Activated CD4-positive, alpha-beta T cell treated with anti-CD3 and anti-CD28 coated beads, Interleukin-2, Interleukin-6, amounts not matched to agents 100 ng/mL and 50 ng/mL, durations not matched to agents 16 hours and 8 hours (primary cell): ENCODE results near the gene RNFT2.

Source experiments
- DNase-seq: peaks from one replicate; pipeline ENCODE4 v3.0.0-alpha.2; 2020

RNFT2 gene

GRCh38 chr12:116737774-116738657 lies at the start of gene RNFT2, which contains the start of gene SPRING1:
Gene RNFT2 (plus strand): TSS chr12:116738315. CDS start chr12:116740498, 2,183 bp downstream.
Gene SPRING1 (minus strand): TSS chr12:116738069. CDS start chr12:116737900, 169 bp downstream.
- peak; percentile 100 for DNase-seq

DNA sequence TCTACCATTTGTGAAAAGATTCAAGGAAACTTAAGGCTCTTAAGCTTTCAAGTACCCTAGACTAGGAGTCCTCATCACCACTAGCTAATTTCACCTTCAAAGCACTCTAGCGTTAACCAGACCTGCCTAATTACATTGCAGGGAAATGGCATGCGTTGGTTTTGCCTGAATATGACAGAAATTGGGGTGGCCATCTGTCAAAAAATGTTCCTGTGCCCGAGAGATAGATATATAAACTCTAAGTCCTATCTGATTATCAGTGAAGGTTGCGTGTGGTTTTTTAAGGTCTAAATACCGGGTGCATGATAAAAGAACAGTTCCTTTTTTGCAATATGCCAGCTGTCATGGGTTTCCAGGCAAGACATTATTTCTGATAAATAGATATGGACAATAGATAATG lies 48.6 kb upstream of the RNFT2 start:
- DNase-seq: no peak

DNA sequence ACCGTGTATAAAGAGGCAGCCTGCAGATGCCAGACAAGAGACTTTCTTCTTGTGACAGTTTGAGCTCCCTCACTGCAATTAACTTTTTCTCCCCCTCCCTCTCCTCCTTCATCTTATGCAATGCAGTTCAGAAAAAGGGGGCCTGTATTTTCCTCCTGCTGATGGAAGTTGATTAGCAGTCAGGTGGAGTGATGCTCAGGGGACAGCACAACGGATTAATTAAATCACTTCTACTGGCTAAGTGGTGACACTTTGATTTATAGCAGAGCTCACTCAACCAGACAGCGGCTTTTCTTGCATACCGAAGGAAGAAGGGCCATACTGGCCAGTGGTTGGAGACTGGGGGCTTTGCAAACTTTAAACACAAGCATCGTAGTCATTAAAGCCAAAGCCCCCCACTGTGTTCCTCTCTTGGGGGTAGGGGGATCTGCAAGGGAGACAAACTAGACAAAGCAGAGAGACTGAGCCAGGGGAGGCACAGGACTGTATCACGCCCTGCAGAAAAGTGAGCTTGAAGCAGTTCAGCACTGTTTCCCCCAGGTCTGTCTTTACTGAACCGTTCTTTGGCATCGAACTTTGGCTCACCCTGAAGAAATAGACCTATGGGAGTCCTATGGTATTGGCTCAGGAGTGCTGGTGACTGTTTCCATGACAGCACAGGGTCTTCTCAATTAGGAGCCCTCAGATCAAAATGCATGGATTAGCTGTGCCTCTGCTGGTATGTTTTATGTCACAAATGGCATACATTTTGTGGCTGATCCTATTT lies 48.0 kb upstream of the RNFT2 start:
- no peak for DNase-seq

DNA sequence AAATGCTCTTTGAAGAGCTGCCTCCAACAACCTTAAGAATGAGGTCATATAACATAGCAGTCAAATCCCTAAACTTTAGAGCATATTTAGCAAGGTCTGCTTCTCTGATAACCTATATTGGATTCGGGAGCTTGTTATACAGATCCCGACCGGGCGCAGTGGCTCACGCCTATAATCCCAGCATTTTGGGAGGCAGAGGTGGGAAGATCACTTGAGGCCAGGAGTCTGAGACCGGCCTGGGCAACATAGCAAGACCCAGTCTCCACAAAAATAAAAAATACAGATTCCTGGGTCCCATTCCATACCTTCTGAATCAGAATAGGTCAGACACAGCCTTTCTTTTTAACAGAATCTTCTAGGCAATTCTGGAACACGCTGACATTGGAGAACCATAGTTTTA lies 46.9 kb upstream of the RNFT2 start:
- DNase-seq: no peak

- no peak for DNase-seq
Observed at GRCh38 chr12:116691636-116692035, 46.5 kb upstream of the RNFT2 start.

- no peak for DNase-seq
Observed at GRCh38 chr12:116692605-116693004, 45.5 kb upstream of the RNFT2 start.

DNA sequence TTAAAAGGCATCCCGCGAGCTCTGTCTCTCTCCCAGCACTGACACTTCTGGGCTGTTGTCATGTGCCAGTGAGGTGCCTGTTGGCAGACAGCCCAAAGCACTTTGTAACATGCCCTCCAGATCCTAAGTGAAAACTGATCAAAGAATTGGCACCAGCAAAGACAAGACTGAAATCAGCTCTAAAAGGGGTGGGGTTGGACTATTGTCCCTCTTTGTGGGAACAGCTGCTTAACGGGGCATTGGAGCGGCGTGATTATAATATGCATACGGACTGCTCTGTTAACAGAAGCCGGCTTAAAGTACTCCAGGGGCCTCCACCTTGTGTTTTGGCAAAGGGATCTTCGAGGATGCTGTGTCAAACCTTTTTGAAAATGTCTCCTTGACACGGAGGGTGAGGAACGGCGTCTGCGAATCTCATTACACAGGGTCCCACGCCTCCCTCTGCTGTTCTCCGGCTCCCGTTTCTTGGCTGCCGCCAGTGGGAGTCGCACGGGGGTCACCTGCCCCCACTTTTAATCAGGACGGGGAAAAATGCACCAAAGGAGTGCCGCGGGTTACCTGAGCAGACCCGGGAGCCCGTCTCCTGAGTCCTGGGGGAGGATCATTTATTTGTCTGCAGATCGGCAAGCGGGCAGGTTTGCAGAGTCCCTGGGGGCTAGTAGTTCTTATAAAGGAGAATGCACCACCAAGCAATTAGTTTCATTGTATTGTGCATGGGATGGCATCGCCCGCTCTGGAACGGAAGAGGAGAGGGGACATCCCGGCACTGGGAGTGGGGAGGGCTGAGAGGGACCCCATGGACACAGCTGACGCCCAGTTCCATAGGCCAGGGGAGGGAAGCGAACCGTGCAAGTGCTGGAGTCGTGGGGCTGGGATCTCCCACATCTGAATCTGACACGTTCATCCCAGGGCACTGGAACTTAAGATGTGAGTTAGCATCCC lies 44.6 kb upstream of the RNFT2 start:
- DNase-seq: no peak

DNA sequence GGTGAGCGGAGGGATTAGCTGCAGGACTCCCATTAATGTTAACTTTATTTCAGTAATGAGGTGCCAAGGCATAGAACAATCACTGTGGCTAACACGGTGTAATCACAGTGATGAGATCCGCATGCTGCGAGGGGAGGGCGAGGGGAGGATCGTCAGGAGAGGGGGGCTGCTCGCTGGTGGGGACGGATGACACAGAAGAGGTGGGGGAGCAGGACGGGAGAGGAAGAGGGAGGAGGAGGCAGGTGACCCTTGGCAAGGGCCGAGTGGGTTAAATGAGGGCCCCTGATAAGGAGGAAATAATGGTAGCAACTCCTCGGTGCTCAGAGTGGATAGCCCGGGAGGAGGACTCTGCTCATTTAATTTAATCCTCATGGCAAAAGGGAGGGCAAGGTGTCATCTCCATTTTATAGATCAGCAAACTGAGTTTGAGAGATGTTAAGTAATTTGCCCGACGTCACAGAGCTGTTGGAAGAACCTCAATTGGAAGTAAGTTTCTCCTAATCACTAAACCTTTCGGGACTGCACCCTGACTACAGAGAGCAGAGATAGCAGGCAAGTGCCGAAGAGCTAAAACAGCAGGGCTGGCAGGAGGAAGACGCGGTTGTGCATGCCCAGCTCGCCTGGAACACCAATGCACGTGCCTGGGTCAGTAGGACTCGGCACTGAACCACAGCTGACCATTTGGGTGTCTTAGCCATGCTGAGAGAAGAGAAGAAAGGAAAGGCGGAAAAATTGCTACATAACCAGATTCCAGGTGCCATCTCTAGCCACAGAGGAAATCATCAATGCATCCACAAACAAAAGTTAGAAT lies 43.3 kb upstream of the RNFT2 start:
- DNase-seq: no peak

DNA sequence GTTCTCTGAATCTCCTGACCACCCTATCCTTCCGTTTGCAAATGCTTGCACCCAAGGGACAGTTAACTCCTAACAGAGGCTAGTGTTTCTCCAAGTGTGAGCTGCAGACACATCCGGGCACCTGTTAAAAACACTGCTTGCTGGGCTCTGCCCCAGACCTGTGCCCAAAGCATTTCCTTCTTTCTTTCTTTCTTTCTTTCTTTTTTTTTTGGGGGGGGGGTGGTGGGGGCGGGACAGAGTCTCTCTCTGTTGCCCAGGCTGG lies 42.7 kb upstream of the RNFT2 start:
- no peak for DNase-seq

DNA sequence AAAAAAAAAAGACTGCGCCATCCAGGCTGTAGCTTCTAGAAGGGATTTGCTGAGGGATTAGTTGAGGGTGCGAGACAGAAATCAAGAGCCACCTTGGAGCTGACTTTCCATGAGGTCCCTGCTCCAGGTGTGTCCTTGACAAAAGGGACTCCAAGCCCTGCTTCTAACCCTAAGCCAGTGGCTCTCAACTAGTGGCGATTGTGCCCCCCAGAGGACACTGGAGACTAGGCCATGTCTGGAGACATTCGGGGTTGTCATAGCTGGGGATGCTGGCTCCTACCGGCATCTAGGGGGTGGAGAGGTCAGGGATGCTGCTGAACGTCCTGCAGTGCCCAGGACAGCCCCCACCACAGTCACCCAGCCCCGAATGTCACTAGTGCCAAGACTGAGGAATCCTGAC lies 40.8 kb upstream of the RNFT2 start:
- DNase-seq: peak; percentile 37

DNA sequence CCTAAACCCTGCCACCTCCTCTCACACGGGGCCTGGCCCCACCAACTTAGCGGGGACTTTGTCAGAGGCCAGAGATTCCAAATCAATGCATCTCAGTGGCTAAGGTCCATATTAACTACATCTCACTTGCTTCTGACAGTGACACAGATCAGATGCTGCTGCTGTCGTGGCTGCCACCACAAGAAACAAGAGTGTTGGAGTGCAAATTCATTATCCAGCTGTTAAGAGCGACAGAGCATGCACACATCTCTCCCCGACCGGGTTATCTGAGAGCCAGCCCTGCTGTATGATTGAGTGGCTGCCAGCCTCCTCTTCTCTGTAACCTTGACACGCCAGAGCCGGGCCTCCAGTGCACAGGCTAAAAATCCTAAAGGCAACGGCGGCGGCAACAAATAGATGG lies 40.4 kb upstream of the RNFT2 start:
- DNase-seq: no peak

GRCh38 chr12:116698116-116698515 lies 40.0 kb upstream of the RNFT2 start:
- no peak for DNase-seq

DNA sequence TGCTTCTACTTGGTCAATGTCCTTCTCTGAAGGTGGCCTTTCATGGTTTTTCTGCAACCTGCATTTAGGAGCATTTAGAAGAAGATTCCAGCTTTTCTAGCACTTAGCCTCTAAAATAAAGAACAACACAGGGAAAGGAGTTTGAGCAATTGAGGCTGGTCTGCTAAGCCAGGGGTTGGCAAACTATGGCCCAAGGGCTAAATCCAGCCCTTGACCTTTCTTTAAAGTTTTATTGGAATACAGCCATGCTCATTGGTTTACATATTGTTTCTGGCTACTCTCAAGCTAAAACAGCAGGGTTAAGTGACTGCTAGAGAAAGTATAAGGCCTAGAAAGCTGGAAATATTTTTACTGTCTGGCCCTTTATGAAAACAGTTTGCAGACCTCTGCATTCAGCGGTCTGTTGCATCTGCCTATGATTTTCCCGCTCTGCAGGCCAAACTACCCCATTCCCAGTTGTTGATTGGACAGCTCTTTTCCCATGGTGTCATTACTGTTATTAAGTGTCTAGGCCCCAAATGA lies 39.5 kb upstream of the RNFT2 start:
- DNase-seq: no peak

GRCh38 chr12:116700066-116700465 lies 38.0 kb upstream of the RNFT2 start:
- no peak for DNase-seq

DNA sequence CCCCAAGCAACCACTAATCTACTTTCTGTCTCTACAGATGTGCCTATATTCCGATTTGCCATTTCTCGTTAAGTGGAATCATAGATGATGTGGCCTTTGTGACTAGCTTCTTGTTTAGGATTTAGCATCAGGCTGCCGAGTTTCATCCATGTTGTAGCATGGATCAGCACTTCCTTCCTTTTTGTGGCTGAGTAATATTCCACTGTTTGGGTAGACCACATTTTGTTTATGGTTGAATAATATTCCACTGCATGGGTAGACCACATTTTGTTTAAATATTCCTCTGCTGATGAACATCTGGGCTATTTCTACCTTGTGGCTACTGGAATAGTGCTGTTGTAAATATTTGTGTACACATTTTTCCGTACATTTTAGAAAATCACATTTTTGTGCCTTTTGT lies 36.7 kb upstream of the RNFT2 start:
- no peak for DNase-seq

DNA sequence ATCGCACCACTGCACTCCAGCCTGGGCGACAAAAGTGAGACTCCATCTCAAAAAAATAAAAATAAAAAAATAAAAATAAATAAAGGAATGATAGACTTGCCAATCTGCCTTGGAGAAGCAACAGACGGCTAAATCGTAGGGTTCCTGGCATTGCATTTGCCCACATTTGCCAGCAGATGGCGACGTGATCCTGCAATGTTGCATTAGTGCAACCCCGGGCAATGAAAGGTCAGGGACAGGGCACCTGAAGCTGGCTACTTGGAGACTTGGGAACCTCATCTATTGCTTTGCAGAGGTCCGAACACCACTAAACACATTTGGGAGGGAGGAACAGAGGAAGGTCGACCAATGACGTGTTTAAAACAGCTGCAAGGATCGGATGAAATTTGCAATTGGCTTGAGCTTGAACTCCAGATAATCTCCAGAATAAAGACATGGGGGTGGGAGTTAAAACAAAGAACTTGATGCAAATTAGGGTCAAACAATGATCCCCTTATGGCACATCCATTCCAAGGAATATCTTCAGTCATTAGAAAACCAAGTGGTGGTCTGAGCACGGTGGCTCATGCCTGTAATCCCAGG lies 34.8 kb upstream of the RNFT2 start:
- peak; percentile 76 for DNase-seq

GRCh38 chr12:116707751-116708150 lies 30.4 kb upstream of the RNFT2 start:
- no peak for DNase-seq

DNA sequence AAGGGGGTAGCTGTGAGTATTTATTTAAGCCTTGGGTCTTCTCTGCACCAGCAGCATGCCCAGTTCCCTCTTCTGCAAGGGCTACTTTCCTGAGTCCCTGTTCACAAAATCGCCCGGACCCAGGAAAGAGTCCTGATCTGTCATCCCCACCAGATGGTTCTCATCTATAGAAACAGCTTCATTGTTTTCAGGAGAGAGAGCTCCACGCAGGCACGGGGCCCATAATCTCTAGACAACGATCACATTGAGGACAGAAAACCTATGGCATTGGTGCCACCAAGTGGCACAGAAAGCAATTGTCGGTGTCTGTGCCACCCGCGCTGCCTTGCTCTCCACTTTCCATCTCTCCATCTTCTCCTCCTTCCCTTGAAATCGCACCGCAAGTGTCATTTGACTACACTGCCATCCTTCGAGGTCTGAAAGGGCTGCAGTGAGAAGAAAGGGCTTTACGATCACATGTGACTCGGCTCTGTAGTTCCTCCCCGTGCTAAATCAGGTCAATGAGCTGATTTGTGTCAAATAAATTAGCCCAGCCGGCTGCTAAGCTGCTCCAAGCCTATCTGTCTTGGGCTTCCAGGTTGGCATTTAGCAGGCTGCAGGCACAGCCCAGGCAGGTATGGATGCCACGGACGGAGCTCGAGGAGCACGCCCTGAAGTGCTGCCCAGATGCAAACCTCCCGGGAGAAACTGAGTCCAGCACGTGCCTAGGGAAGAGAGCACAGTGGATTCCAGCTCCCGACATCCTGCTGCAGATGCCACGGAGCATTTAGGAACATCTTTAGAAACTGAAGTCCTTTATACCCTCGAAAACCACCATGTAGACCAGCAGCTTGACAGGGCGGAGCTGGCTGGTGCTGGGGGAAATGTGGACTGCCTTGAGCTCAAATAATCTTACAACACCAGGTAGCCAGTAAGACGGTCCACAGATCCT lies 29.0 kb upstream of the RNFT2 start:
- peak; percentile 59 for DNase-seq

DNA sequence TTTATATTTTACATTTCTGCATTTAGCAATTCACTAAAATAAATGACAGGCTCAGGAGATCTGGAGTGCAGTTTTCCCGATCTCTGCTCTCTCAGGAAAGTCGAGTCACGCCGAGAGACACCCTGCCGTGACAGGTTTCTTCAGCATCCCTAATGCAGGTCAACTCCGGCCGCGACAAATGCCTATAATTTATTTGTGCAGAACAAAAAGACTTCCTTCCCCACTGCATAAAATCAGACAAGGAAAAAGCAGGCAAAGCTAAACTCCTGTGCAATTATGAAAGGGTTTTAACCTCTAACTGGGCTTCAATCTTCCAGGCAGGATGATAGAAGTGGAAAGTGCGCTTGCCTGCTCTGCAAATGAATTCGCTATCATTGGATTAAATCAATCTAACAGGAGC lies 28.3 kb upstream of the RNFT2 start:
- DNase-seq: no peak

- no peak for DNase-seq
Observed at GRCh38 chr12:116710370-116711150, 27.6 kb upstream of the RNFT2 start.
